Astrocyte (in vitro differentiated cells and primary cell): ENCODE measurements around the gene FCRL1.

Source experiments
- CTCF ChIP-seq: IDR thresholded peaks from 2 replicates; pipeline ENCODE4 v1.5.1; 2011; ENCODE audit warnings: low read depth, mild to moderate bottlenecking, inconsistent platforms, low read length, moderate library complexity; ENCODE audit not compliant: insufficient read depth
- EZH2 ChIP-seq: IDR thresholded peaks from 2 replicates; pipeline ENCODE4 v1.6.1; 2012; ENCODE audit warnings: mild to moderate bottlenecking, low read length, inconsistent platforms; ENCODE audit not compliant: insufficient read depth

- TF ChIP-seq CTCF (no peak), EZH2 (no peak)
Observed at GRCh38 chr1:157782931-157783330, 37.0 kb downstream of the FCRL1 start.
